GM23338 (cell line): ENCODE data around the gene DAO. TPM values are rescaled to one million over a fixed set of nuclear protein-coding genes. Genes with fewer than 3 reads are reported as not detected.

ENCODE experiments used
- ATAC-seq: fragments of 200-7000 bp; cut with Tn5 transposase; 3 replicates; pipeline ENCODE4 v1.9.1; 2020
- DNase-seq: peaks from one replicate; pipeline ENCODE4 v3.0.0-alpha.2; 2015; ENCODE audit warnings: low spot score
- H2AFZ ChIP-seq: fragments of 200-600 bp; sonication (generic); 2 replicates; pipeline ENCODE4 v1.8.0; 2016; ENCODE audit warnings: antibody characterized with exemption, mild to moderate bottlenecking, moderate library complexity
- H3F3A ChIP-seq: fragments of 200-600 bp; sonication (generic); replicated peaks from 2 replicates; pipeline ENCODE4 v1.8.0; 2017; ENCODE audit warnings: antibody characterized with exemption, mixed run types, low read depth
- H3K27ac ChIP-seq: fragments of 200-600 bp; sonication (generic); 2 replicates; pipeline ENCODE4 v1.6.1; 2016; ENCODE audit warnings: low read depth
- H3K27me3 ChIP-seq: fragments of 200-600 bp; sonication (generic); 2 replicates; pipeline ENCODE4 v1.8.0; 2016; ENCODE audit warnings: mild to moderate bottlenecking, mixed run types, moderate library complexity; ENCODE audit not compliant: insufficient read depth
- H3K36me3 ChIP-seq: fragments of 200-600 bp; sonication (generic); 2 replicates; pipeline ENCODE4 v1.8.0; 2016; ENCODE audit warnings: mild to moderate bottlenecking; ENCODE audit not compliant: insufficient read depth
- H3K4me1 ChIP-seq: fragments of 200-600 bp; sonication (generic); 2 replicates; pipeline ENCODE4 v1.8.0; 2016; ENCODE audit warnings: mild to moderate bottlenecking, moderate library complexity; ENCODE audit not compliant: insufficient read depth
- H3K4me2 ChIP-seq: fragments of 200-600 bp; sonication (generic); 2 replicates; pipeline ENCODE4 v1.7.1; 2017; ENCODE audit warnings: mixed run types
- H3K4me3 ChIP-seq: fragments of 200-600 bp; sonication (generic); 2 replicates; pipeline ENCODE4 v1.6.1; 2016; ENCODE audit warnings: mixed run types
- H3K79me2 ChIP-seq: fragments of 200-600 bp; sonication (generic); replicated peaks from 2 replicates; pipeline ENCODE4 v1.8.0; 2017; ENCODE audit warnings: mild to moderate bottlenecking; ENCODE audit not compliant: insufficient read depth
- H3K9me2 ChIP-seq: fragments of 200-600 bp; sonication (generic); 2 replicates; pipeline ENCODE4 v1.8.0; 2017; ENCODE audit not compliant: insufficient read depth
- H4K20me1 ChIP-seq: fragments of 200-600 bp; sonication (generic); replicated peaks from 2 replicates; pipeline ENCODE4 v1.8.0; 2017; ENCODE audit warnings: mild to moderate bottlenecking; ENCODE audit not compliant: insufficient read depth
- H3K27ac Mint-ChIP-seq: 2 replicates; pipeline ENCODE4 v1.8.0; 2020; ENCODE audit warnings: inconsistent platforms, mild to moderate bottlenecking, moderate library complexity, mixed read lengths
- H3K27me3 Mint-ChIP-seq: 3 replicates; pipeline ENCODE4 v1.8.0; 2022; ENCODE audit warnings: low read depth, mild to moderate bottlenecking, moderate library complexity, mixed read lengths, inconsistent platforms; ENCODE audit not compliant: insufficient read depth, poor library complexity
- H3K36me3 Mint-ChIP-seq: 3 replicates; pipeline ENCODE4 v1.8.0; 2021; ENCODE audit warnings: low read depth, mild to moderate bottlenecking, inconsistent platforms, moderate library complexity, mixed read lengths
- H3K4me1 Mint-ChIP-seq: 3 replicates; pipeline ENCODE4 v1.8.0; 2020; ENCODE audit warnings: mild to moderate bottlenecking, inconsistent platforms, mixed read lengths
- H3K4me3 Mint-ChIP-seq: 3 replicates; pipeline ENCODE4 v1.8.0; 2021; ENCODE audit warnings: moderate library complexity, mild to moderate bottlenecking, inconsistent platforms, mixed read lengths
- H3K9me3 Mint-ChIP-seq: 3 replicates; pipeline ENCODE4 v1.8.0; 2020; ENCODE audit warnings: moderate library complexity, mild to moderate bottlenecking, inconsistent platforms, mixed read lengths
- CREB1 ChIP-seq: fragments of 250-450 bp; sonication (Bioruptor Pico); IDR thresholded peaks from 2 replicates; pipeline ENCODE4 v1.5.0; 2020; ENCODE audit warnings: low read depth, mild to moderate bottlenecking, moderate library complexity
- EZH2 ChIP-seq: fragments of 200-600 bp; sonication (generic); IDR thresholded peaks from one replicate; pipeline ENCODE4 v1.8.0; 2017; ENCODE audit warnings: antibody characterized with exemption, mild to moderate bottlenecking, low read depth; ENCODE audit not compliant: unreplicated experiment
- EZH2phosphoT487 ChIP-seq: fragments of 200-600 bp; sonication (generic); IDR thresholded peaks from one replicate; pipeline ENCODE4 v1.8.1; 2018; ENCODE audit warnings: antibody characterized with exemption; ENCODE audit not compliant: unreplicated experiment
- REST ChIP-seq: IDR thresholded peaks from one replicate; pipeline ENCODE4 v1.6.1; 2018; ENCODE audit warnings: antibody characterized with exemption; ENCODE audit not compliant: unreplicated experiment
- STAT1 ChIP-seq: IDR thresholded peaks from one replicate; pipeline ENCODE4 v1.6.1; 2016; ENCODE audit warnings: antibody characterized with exemption; ENCODE audit not compliant: unreplicated experiment
- ZNF331 ChIP-seq: fragments of 250-450 bp; sonication (Bioruptor Pico); IDR thresholded peaks from 2 replicates; pipeline ENCODE4 v1.5.0; 2020; ENCODE audit warnings: low read depth, mild to moderate bottlenecking, moderate library complexity
- polyA plus RNA-seq: library from polyadenylated mRNA; unstranded; fragments of >200 nt; fragmentation: Nextera tagmentation; extraction: Ambion mirVana; gene quantifications from 2 replicates; pipeline ENCODE4 v1.2.1, GENCODE V29; 2016
- total RNA-seq: library from RNA; depleted of rRNA; stranded (reverse); fragments of >200 nt; shearing (Covaris generic); gene quantifications from 2 replicates; pipeline ENCODE4 v1.2.3, GENCODE V29; 2014

DAO gene
- total and polyA plus RNA-seq, 2 experiments from 2014 or later: not detected

GRCh38 chr12:108833355-108833733 lies 46.5 kb upstream of the DAO start:
- Histone ChIP-seq H3K27ac (0 out of 2 replicates have a peak overlapping the region, but pooled peaks have one; percentile 32), H3K4me3 (no peak overlapping the region), H3K27me3 (no peaks in the 10 kb centered on the region), H3K36me3 (no peaks in the 10 kb centered on the region), H3K4me1 (peaks cover 8% of the 10 kb centered on the region), H4K20me1 (no peaks in the 10 kb centered on the region; the same call in 1 of the 2 replicates), H3K9me2 (no peaks in the 10 kb centered on the region), H2AFZ (no peak overlapping the region), H3K79me2 (peaks cover 3% of the 10 kb centered on the region; the same call in 1 of the 2 replicates), H3F3A (no peaks in the 10 kb centered on the region), H3K4me2 (no peak overlapping the region)
- ATAC-seq: peak; percentile 56
- Mint-ChIP-seq H3K36me3 (peaks cover 2% of the 10 kb centered on the region; the same call in 2 of the 3 replicates), H3K4me1 (peaks cover 7% of the 10 kb centered on the region), H3K4me3 (no peak overlapping the region), H3K27me3 (peaks cover 3% of the 10 kb centered on the region), H3K9me3 (no peaks in the 10 kb centered on the region), H3K27ac (0 out of 2 replicates have a peak overlapping the region, but pooled peaks have one; percentile 44)
- no peak for DNase-seq
- no peak for TF ChIP-seq REST
- no peak for TF ChIP-seq CREB1

GRCh38 chr12:108833757-108834472 lies 46.0 kb upstream of the DAO start:
- Histone ChIP-seq H3K79me2 (peaks cover 3% of the 10 kb centered on the region; the same call in 1 of the 2 replicates), H3K4me2 (no peak overlapping the region), H3K27me3 (no peaks in the 10 kb centered on the region), H3F3A (no peaks in the 10 kb centered on the region), H4K20me1 (no peaks in the 10 kb centered on the region; the same call in 1 of the 2 replicates), H3K9me2 (no peaks in the 10 kb centered on the region), H3K27ac (no peak overlapping the region), H3K4me3 (no peak overlapping the region), H3K4me1 (peaks cover 14% of the 10 kb centered on the region), H3K36me3 (no peaks in the 10 kb centered on the region), H2AFZ (no peak overlapping the region)
- Mint-ChIP-seq H3K4me1 (peaks cover 12% of the 10 kb centered on the region), H3K27me3 (peaks cover 3% of the 10 kb centered on the region), H3K36me3 (peaks cover 2% of the 10 kb centered on the region; the same call in 2 of the 3 replicates), H3K4me3 (no peak overlapping the region), H3K27ac (no peak overlapping the region), H3K9me3 (no peaks in the 10 kb centered on the region)
- TF ChIP-seq EZH2 (no peak), EZH2phosphoT487 (no peak), ZNF331 (no peak), STAT1 (no peak)
- ATAC-seq (no peak), DNase-seq (no peak)
